OCI-LY1 (cell line): ENCODE data around the gene EMILIN1.

Source experiments
- H2AFZ ChIP-seq: fragments of 200-600 bp; sonication (generic), shearing (Covaris generic); 2 replicates; pipeline ENCODE4 v1.6.0; 2014; ENCODE audit warnings: antibody characterized with exemption, mild to moderate bottlenecking, low read length
- H3F3A ChIP-seq: fragments of 200-600 bp; sonication (generic), shearing (Covaris generic); 2 replicates; pipeline ENCODE4 v1.6.0; 2014; ENCODE audit warnings: mild to moderate bottlenecking, antibody characterized with exemption, low read length, moderate library complexity; ENCODE audit not compliant: insufficient read depth
- H3K27ac ChIP-seq: fragments of 200-600 bp; sonication (generic); 2 replicates; pipeline ENCODE4 v1.5.1; 2014; ENCODE audit warnings: low read length, mixed run types, mild to moderate bottlenecking, low read depth; ENCODE audit not compliant: poor library complexity, severe bottlenecking
- H3K27me3 ChIP-seq: fragments of 200-600 bp; sonication (generic); 2 replicates; pipeline ENCODE4 v1.6.0; 2014; ENCODE audit warnings: antibody characterized with exemption, mild to moderate bottlenecking, low read length, moderate library complexity; ENCODE audit not compliant: insufficient read depth
- H3K36me3 ChIP-seq: fragments of 200-600 bp; sonication (generic); 2 replicates; pipeline ENCODE4 v1.6.1; 2014; ENCODE audit warnings: mild to moderate bottlenecking, antibody characterized with exemption, low read length, moderate library complexity, mixed read lengths; ENCODE audit not compliant: insufficient read depth
- H3K4me1 ChIP-seq: fragments of 200-600 bp; sonication (generic); 2 replicates; pipeline ENCODE4 v1.5.1; 2014; ENCODE audit warnings: mild to moderate bottlenecking, low read length, moderate library complexity; ENCODE audit not compliant: insufficient read depth, severe bottlenecking
- H3K4me2 ChIP-seq: fragments of 200-600 bp; sonication (generic), shearing (Covaris generic); 2 replicates; pipeline ENCODE4 v1.6.1; 2014; ENCODE audit warnings: low read length
- H3K4me3 ChIP-seq: fragments of 200-600 bp; sonication (generic); 2 replicates; pipeline ENCODE4 v1.5.1; 2014; ENCODE audit warnings: low read length, low read depth, mild to moderate bottlenecking, mixed read lengths; ENCODE audit not compliant: poor library complexity, severe bottlenecking
- H3K79me2 ChIP-seq: fragments of 200-600 bp; shearing (Covaris generic); 2 replicates; pipeline ENCODE4 v1.6.1; 2016; ENCODE audit warnings: mixed run types, low read length, mixed read lengths; ENCODE audit not compliant: insufficient read depth
- H3K9ac ChIP-seq: fragments of 200-600 bp; sonication (generic), shearing (Covaris generic); 2 replicates; pipeline ENCODE4 v1.6.1; 2014; ENCODE audit warnings: mild to moderate bottlenecking, low read length, mixed read lengths
- H3K9me2 ChIP-seq: fragments of 200-600 bp; sonication (generic), shearing (Covaris generic); 2 replicates; pipeline ENCODE4 v1.6.1; 2014; ENCODE audit warnings: low read depth, mild to moderate bottlenecking, low read length, mixed read lengths
- H3K9me3 ChIP-seq: fragments of 200-600 bp; shearing (Covaris generic); 2 replicates; pipeline ENCODE4 v1.6.1; 2014; ENCODE audit warnings: low read length, mixed read lengths
- H4K20me1 ChIP-seq: fragments of 200-600 bp; sonication (generic), shearing (Covaris generic); 2 replicates; pipeline ENCODE4 v1.6.0; 2016; ENCODE audit warnings: mild to moderate bottlenecking, low read length; ENCODE audit not compliant: insufficient read depth
- CTCF ChIP-seq: fragments of 200-600 bp; sonication (generic), shearing (Covaris generic); IDR thresholded peaks from 2 replicates; pipeline ENCODE4 v1.5.1; 2017; ENCODE audit warnings: mild to moderate bottlenecking, antibody characterized with exemption, low read length, moderate library complexity, mixed read lengths
- EZH2 ChIP-seq: fragments of 200-600 bp; sonication (generic), shearing (Covaris generic); IDR thresholded peaks from 2 replicates; pipeline ENCODE4 v1.8.0; 2017; ENCODE audit warnings: borderline replicate concordance, mixed run types, mild to moderate bottlenecking, antibody characterized with exemption, low read length, moderate library complexity, mixed read lengths

Gene EMILIN1

GRCh38 chr2:27125104-27125503, 46.7 kb downstream of the EMILIN1 start:
- no peaks in the 10 kb centered on the region for H3K27me3 ChIP-seq
- no peaks in the 10 kb centered on the region for H3K9me3 ChIP-seq
- H3K27ac ChIP-seq: no peak overlapping the region
- no peak overlapping the region for H3K4me3 ChIP-seq
- no peaks in the 10 kb centered on the region for H3K9me2 ChIP-seq
- no peaks in the 10 kb centered on the region for H3F3A ChIP-seq
- peaks cover 12% of the 10 kb centered on the region for H3K4me1 ChIP-seq
- no peaks in the 10 kb centered on the region for H4K20me1 ChIP-seq
- H3K9ac ChIP-seq: no peak overlapping the region
- no peak overlapping the region for H3K4me2 ChIP-seq
- no peak for TF ChIP-seq EZH2
- TF ChIP-seq CTCF: no peak
- H2AFZ ChIP-seq: no peak overlapping the region
- H3K79me2 ChIP-seq: no peaks in the 10 kb centered on the region
- H3K36me3 ChIP-seq: peaks cover 6% of the 10 kb centered on the region; the same call in 1 of the 2 replicates

DNA sequence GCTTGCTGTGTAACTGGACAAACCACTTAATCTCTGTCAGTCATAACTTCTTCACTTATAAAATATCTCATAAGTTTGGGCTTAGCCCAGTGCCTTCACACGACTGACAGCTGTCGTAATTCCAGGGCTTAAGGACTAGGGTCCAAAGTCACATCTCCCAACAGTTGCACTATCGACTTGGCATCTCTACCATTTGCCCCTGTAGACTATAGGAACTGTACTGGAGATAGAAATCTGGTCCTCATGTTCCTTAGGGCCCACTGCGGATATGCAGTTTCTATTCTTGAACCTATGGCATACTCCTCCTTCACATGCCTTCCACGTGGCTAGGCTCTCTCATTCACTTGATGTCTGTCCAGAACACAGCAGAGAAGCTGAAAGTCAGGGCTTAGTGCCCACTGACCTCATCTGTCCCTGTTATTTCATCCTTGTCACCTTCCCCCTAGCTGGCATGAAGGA, 47.9 kb downstream of the EMILIN1 start:
- Histone ChIP-seq H3F3A (no peaks in the 10 kb centered on the region), H3K27ac (no peak overlapping the region), H2AFZ (no peak overlapping the region), H3K4me3 (no peak overlapping the region), H3K9me2 (no peaks in the 10 kb centered on the region), H3K4me1 (peaks cover 12% of the 10 kb centered on the region), H3K9me3 (no peaks in the 10 kb centered on the region), H3K4me2 (no peak overlapping the region), H3K9ac (no peak overlapping the region), H3K79me2 (no peaks in the 10 kb centered on the region), H4K20me1 (no peaks in the 10 kb centered on the region), H3K27me3 (no peaks in the 10 kb centered on the region), H3K36me3 (peaks cover 18% of the 10 kb centered on the region)
- TF ChIP-seq CTCF (no peak), EZH2 (no peak)

DNA sequence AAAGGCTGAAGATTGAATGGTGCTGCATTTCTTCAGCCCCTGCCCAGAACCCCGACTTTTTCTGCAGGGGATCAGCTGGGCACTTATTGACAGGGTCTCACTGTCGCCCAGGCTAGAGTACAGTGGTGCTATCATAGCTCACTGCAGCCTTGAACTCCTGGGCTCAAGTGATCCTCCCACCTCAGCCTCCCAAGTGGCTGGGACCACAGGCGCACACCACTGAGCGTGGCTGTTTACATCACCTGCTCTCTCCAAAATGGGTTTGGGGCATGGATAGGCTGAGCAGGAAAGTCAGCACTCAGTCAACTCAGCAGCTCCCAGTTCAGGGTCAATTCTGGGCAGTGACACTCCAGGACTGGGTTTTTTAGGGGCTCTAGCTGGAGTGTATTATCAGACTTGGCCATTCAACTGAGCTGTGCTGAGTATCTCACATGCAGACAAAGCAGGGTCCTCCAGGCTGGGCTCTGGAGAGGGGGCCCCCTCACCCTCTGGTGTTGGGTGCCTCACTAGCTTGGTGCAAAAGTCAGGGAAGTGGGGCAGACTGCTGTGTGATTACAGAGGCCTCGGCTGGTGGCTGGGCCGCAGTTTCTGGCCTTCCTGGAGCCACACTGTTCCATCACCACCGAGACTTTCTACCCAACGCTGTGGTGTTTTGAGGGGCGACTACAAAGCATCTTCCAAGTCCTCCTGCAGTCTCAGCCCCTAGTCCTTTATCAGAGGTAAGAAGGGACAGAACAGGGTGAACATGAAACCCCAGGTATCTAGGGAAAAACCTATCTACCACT, 49.7 kb downstream of the EMILIN1 start:
- no peak overlapping the region for H3K4me2 ChIP-seq
- no peaks in the 10 kb centered on the region for H3F3A ChIP-seq
- H3K4me1 ChIP-seq: peaks cover 12% of the 10 kb centered on the region
- no peak overlapping the region for H3K4me3 ChIP-seq
- no peaks in the 10 kb centered on the region for H3K27me3 ChIP-seq
- no peak overlapping the region for H3K9ac ChIP-seq
- H3K9me3 ChIP-seq: no peaks in the 10 kb centered on the region
- H3K79me2 ChIP-seq: no peaks in the 10 kb centered on the region
- peaks cover 34% of the 10 kb centered on the region for H3K36me3 ChIP-seq
- H4K20me1 ChIP-seq: no peaks in the 10 kb centered on the region
- TF ChIP-seq CTCF: no peak
- TF ChIP-seq EZH2: no peak
- H2AFZ ChIP-seq: no peak overlapping the region
- no peak overlapping the region for H3K27ac ChIP-seq
- no peaks in the 10 kb centered on the region for H3K9me2 ChIP-seq
